DMS153 (cell line): ENCODE data around the gene OLFM1.

Experiments
- DNase-seq: peaks from one replicate; lab custom pipeline; 2025; lab: John Stamatoyannopoulos, UW

The OLFM1 gene

DNA sequence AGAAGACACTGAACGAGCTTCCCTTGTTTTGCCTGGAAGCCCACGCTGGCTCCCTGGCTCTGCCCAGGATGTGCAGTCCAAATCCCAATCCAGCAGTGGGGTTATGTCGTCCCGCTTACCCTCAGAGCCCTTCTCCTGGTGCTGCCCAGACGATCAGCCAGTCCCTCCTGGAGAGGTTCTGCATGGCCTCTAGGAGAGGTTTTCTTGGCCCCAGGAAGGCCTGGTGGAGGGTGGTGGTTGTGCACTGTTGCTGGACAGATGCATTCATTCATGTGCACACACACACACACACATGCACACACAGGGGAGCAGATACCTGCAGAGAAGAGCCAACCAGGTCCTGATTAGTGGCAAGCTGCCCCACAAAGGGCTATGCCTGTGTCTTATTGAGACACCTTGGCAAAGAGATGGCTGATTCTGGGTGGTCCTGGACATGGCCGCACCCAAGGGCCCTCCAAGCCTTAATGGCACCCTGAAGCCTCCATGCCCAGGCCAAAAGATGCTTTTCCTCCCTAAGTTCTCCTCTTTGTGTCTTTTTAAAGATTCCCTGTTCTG lies 10.5 kb upstream of the OLFM1 start:
- DNase-seq = no peak

DNA sequence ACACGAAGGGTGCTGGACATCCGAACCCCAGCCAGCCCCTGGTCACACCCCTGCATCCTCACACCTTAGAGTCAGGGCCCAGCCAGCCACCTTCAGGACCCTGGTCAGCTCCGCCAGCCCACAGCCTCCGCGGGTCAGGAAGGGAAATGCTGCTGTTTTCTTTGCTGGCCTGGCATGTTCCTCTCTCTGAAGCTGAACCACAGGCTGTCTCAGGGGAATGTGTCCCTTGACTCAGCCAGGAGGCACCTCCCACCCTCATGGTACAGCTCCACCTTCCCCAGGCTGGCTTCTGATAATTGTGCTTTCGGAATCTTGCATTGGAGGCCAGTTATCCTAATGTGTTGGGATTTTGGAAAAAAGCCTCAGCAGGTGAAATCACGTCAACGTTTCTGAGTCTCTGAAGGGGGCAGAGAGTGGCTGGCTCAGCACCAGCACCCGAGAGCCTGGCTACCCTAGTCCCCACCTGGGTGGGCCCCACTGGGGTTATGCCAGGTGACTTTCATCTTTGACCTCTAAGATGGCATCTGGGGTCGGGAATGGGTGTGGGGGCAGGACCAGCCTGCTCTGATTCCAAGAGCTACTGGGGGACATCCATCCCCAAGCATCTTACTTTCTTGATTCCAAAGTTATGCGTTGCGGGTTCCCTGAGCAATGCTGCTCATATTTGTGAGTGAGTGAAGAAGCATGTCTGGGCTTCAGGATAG lies 9.8 kb upstream of the OLFM1 start:
- no peak for DNase-seq

DNA sequence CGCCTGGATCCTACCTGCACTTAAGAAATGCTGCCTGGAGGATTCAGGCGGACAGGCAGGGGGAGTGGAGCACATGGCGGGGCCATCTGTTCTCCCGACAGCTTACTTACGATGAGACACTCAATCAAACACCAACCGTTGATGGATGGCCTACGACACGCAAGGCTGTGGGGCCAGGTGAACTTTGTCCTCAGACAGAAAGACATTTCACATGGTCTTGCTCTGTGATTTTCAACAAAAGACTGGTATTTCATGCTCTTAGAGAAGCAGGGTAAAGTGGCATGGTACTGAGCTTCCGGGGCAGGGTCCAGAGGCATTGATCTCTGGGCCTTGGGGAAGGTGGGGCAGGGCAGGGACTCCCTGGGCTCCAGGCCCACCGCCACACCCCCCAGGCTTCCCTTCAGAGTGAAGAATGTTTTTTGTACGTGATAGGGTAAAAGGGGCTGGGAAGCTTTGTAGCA lies 9.1 kb upstream of the OLFM1 start:
- DNase-seq = no peak

DNA sequence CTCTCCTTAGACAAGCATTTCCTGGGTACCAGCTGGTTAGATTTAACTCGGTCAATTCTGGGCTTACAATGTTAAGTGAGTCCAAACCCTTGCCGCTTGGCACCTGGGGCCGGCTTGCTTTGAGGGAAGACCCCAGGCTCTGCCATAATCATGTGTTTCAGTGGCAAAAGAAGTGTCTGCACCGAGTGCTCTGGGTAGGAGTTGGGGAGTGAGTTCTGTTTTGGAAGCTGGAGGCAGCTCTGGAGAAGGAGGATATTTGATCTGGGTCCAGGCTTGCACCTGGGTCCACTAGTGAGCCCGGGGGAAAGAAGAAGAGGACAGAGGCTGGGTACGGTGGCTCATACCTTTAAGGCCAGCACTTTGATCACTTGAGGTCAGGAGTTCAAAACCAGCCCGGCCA lies 8.4 kb upstream of the OLFM1 start:
- no peak for DNase-seq

DNA sequence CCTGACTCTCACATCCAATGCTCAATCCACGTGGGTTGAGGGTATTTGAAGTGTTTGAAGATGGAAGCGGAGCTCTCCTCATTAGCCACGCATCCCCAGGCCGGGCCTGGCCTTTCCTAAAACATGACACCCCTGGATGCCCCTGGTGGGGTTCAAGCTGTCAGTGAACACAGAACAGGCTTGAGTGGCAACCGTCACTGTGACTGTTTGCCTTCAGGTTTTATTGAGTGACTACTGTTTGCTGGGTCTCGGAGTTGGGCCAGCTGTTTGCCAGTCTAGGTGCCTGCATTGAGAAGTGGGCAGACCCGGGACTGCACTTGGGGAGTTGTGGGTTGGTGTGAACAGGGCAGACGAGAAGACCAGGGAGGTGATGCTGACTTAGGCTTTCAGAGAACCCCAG lies 7.8 kb upstream of the OLFM1 start:
- no peak for DNase-seq

DNA sequence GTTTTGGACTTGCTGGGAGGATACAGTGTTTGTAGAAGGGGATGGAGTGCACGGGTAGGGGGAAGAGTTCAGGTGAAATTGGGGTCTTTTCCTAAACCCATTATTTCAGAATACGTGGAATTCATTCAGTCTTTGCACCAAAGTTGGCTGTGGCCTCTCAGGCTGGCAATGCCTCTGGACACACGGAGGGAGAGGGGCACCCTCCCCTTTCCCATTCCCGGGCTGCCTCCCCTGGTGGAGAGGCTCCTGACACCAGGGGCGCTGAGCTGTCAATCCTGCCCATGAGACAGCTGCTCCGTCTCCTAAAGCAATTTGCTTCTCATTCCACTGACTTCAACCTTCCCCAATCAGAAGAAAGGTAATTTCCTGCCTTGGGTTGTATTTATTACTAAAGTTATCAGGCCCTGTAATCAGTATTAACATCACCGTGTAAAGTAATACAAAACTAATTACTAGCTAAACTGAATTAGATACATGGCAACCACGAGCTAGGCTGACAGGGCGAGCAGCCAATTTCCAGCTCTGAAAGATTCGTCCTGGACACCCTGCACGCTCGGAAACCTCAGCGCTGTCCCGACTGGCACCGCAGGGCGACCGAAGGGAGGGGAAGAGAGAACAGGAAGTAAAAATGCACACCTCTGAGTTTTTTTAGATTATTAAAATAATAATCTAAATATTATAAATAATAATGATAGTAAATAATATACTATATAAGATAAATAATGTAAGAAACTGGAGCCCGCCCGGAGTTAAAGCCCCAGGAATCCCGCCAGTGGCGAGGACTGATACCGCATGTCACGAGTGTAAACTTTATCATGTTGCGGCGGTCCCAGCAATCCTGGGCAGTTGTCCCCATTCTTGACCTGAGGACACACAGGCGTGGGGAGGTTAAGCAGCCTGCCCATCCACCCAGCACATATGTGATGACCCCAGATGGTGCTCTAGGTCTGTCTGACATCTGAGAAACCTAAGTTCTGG lies 6.9 kb upstream of the OLFM1 start:
- no peak for DNase-seq

DNA sequence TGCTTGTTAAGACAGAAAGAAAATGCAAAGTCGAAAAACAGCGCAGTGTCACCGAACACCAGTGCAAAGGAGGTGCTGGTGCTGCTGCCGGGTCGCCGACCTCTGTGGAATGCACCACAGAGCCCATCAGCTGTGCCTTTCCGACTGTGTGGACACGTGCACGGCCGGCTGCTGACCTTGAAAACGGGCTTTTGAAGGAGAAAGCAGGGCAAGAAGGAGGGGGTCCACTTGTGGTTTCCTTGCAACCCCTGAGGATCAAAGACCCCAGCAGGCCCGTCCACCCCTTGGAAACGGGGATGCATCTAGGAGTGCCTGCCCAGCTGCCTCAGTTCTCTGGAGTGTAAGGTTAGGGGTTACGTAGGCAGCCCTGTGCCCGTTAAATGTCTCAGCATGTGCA lies 6.2 kb upstream of the OLFM1 start:
- no peak for DNase-seq

DNA sequence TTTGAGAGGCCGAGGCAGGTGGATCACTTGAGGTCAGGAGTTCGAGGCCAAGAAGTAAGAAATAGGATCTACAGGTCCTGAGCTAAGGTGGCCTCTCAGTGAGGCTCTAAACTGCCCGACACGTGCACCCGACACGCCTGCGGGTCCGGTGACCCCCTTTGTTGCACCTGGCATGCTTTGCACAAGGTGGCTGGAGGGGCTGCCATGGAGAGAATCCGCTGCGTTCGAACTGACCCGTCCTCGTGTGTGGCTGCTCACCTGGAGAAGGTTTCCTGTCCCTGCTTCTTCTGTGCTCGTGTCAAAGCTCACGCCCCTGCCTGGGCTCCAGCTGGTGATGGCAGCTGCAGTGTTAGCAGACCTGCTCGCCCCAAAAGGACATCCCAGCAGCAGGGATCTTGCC lies 5.7 kb upstream of the OLFM1 start:
- DNase-seq = no peak

DNA sequence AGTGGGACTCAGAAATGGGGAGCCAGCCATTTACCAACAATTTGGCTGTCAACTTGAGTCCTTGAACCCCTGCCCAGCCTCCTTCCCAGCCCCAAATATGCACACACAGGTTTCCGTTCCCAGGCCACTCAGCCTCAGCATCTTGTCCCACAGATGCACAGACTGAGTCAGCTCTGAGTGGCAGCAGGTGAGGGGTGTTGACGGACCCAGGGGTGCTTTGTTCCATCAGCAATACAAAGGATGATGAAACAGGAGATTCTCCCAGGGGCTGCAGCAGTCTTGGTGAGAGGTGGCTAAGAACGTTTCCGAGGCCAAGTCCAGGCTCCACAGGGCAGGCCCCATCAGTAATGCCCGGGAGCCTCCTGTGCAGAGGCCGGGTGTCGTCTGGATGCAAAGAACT lies 4.9 kb upstream of the OLFM1 start:
- no peak for DNase-seq

DNA sequence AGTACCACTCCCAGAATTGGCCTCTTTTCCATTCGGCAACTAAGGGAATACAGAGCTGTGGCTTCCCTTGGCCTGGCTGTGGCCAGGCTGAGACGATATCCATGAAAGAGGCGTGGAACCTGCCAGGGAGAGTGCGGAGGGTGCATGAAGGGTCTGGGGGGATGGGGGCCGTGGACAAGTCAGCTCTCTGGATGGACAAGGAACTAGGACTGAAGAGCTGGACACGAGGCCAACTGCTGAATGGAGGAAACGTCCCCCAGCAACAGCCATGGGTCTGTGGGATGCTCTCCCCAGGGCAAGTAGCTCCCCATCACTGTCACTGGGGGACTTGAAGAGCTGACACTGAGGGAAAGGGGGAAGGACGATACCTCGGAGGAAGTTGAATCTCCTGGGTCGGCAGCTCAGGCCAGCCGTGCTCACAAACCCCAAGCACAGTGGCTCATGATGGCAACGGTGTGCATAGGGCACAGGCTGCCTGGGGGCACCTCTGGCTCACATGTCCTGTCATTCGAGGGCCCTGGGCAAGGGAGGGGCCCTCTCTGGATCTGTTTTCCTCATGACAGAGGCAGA lies 4.1 kb upstream of the OLFM1 start:
- DNase-seq = no peak

DNA sequence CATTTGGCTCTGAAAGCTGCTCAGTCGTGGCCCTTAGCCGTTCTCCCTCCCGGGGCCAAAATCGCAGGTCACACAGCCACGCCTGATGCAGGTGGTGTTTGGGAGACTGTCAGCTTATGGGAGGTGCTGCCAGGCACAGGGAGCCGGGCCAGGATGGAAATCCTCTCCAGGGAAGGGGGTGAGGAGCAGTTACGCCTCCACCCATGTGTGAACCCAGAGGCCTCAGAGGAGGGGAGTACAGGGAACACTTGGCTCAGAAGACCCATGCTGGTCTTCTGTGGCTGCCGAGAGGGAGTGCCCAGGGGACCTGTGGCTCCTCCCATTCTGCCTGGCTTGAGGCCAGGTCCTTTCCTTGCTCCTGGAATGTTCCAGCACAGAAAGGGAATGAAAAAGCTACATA lies 3.6 kb upstream of the OLFM1 start:
- DNase-seq = no peak

DNA sequence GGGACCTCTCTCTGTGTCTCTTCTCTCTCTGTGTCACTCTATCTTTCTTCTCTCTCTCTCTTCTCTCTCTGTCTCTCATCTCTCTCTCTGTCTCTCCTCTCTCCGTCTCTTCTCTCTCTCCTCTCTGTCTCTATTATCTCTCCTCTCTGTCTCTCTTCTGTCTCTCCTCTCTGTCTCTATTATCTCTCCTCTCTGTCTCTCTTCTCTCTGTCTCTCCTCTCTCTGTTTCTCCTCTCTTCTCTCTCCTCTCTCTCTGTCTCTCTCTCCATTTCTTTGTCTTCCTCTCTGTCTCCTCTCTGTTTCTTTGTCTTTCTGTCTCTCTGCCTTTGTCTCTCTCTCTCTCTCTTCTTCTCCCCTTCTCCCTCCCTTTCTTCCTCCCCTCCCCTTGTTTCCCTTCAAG lies 3.2 kb upstream of the OLFM1 start:
- no peak for DNase-seq

DNA sequence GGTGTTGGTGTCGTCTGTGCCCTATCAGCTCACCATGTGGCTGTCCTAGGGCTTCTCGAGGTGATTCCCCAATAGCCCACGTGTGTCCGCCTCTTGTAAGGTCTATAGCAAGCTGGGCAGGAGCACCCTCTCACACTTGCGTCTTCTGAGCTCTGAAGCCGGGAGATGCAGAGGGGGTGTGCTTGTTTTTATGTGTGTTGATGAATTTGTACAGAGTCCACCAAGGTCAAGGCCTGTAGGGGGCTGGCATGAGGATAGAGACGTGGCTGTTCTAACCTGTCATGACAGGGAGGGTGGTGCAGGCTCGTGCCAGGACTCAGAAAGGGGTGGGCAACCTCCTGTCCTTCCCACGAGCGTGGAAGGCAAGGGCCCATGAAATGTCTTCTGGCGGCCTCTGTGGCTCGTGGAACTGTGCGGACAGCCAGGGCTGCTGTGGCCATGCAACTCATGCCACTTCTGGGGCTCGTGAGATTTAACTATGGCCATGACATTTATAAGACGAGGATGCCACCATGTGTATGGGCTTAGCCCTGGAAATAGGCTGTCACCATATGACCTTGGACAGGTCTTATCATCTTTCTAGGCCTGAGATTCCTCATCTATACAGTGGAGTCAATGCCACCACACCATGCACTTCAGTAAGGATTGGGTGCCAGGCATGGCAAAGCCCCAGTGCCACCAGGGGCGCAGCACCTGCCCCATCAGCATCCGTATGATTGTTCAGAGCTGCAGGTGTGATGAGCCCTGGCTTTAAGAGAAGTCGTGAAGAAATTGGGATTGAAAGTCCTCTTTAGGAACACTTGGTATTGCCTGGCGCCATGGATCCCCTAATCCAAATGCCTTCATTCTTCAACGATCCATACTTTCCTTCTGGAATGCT lies 2.3 kb upstream of the OLFM1 start:
- no peak for DNase-seq

DNA sequence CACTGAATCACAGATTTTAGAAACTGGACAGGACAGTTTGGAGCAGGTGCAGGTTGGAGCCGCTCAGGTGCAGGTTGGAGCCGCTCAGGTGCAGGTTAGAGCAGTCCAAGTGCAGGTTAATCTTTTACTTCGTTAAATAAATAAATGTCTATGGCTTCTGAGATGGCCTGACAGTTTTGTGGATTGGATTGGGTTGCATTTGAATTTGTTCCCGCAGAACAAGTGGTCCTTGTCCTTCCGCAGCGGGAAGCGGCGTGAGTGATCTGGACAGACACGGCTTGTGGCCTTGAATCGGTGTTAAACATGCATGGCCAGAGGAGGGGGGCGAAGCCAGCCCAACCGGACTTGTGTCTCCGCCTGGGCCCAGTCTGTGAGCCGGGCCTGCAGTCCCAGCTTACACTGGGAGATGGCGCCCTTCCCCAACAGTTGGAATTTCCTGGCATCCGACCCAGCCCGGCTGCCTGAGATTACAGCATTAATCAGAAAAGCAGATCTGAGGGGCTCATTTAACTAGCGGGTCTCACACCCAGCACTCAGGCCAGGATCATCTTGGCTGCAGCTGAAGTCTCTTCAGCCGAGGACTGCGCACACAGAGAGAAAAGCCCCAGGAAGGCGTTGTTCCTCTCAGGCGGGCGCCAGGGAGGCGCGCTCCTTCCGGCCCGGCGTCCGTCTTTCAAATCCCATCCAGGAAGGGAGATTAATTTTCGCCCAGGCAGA lies 1.5 kb upstream of the OLFM1 start:
- DNase-seq = peak; percentile 65

DNA sequence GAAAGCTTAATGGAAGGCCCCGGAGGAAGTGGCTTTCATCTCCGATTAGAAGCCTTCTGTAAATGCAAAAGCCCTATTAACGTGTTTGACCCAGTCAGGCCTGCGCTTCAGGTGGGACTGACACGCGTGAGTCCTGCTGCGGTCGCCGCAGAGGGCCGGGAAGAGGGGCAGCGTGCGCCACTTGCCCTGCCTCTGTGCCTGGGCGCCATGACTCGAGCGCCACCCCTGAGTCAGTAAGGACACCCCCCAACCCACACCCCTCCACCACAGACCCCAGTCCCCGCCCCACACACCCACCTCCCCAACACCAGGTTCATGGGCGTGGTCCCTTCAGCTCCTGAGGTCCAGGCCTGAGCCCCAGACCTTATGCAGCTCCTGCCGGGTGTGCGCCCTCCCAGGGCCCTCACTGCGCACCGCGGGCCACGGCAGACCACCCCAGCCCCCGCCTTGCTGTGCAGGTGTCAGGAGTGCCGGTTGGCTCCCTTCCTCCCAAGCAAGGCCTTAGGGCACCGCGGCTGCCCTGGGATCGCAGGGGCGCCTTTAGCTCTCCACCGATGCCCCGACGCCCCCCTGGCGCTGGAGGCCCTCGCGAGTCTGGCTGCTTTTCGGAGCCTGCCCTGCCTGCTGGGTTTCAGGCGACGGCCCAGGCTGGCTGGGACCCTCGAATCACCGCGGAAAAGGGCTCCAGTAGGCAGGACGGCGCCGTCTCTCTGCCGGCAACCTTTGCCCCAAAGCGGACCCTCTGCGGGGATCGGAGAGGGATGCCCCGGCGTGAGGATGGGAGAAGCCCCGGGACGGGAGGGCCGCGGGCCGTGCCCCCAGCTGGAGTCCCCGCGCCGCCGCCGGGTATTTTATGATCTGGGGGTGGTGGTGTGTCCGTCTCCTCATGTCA lies 625 bp upstream of the OLFM1 start:
- no peak for DNase-seq

DNA sequence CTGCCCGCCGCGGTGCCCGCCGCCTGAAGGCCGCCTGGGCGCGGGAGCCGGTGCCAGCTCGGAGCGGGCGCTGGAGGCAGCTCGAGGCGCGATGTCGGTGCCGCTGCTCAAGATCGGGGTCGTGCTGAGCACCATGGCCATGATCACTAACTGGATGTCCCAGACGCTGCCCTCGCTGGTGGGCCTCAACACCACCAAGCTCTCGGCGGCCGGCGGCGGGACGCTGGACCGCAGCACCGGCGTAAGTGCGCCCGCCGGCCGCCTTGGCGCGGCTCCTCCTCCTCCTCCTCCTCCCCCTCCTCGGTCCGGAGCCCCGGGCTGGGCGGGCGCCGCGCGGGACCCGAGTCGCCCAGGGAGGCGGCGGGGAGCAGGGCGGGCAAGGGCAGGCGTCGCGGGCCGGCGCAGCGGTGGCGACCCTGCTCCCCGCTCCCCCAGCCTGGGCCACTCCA lies 455 bp downstream of the OLFM1 start:
- DNase-seq = no peak

DNA sequence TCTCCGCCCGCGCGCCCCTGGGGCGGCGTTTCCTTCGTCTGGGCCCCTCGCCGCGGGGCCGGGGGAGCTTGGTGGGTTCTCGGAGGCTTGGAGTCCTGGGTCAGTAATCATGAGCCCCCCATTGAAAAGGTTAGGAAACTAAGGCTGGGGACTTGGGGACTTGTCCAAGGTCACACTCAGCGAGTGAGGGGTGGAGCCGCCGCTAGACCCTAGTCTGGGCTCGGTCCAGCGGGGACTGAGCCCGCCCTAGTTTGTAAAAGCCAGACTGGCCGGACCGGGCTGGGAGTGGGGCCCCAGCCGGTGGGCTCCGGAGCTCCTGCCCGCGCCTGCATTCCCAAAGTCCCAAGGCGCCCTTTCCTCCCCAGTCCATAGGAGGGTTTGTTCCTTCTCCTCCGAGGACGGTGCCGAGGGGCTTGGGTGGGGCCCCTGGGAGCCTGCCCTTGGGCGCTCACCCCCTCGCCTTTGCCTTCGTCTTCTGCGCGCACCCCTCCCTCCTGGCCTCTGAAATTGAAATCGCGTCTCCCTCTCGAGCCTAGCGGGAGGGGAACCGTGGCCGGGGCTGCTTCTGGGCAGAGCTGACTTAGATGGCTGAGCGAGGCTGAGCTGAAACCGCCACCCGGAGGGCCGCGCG lies 995 bp downstream of the OLFM1 start:
- no peak for DNase-seq

DNA sequence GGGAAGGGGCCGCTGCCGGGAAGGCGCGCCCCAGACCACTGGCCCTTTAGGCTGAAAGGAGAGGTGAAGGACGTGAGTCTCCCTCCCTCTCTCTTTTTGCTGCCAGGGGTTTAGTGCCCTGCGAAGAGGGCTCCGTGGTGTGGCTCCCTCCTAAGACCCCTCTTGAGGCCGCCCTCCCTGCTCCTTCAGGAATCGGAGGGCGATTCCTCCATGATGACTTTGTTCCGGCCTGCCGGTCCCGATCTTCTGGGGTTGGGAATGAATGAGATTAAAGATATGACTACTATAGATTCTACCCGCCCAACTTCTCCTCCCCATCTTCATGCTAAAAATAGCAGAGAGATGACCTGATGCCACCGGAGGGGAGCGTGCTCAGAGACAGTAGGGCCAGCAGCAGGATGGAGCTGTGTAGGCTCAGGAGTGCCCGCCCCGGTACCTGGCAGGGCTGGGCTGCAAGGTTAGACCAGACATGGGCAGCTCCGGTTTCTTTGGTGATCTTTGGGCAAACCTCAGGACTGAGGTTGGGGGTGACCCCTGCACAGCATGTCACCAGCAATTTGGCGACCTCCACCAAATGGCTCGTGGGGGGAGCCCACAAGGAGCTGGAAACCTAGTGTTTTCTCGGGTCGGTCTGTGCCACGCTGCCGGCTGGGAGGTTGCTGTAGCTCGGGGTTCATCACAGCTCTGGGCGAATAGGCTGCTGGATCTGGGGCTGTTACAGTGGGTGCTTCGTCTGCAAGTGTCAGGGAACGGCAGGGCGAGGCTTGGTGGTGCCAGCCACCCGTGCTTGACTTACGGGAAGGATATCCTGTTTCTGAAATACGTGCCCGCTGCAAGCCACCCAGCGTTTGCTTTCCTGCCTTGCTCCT lies 1.7 kb downstream of the OLFM1 start:
- no peak for DNase-seq
